Naive thymus-derived CD4-positive, alpha-beta T cell (primary cell): ENCODE measurements around the gene ST3GAL5. TPM values are rescaled to one million over a fixed set of nuclear protein-coding genes. Genes with fewer than 3 reads are reported as not detected.

Experiments
- ATAC-seq: fragments of 150-1000 bp; cut with Tn5 transposase; 2 replicates; pipeline ENCODE4 v1.10.0; 2021; ENCODE audit warnings: mild to moderate bottlenecking, moderate library complexity
- CTCF ChIA-PET: fragments of 350-600 bp; sonication (Branson Sonifier 250); formaldehyde crosslinking; loops from one replicate; lab custom pipeline; 2021; ENCODE audit warnings: antibody characterized with exemption; lab: Charles Lee
- POLR2A ChIA-PET: fragments of 350-600 bp; sonication (Branson Sonifier 250); formaldehyde crosslinking; loops from one replicate; lab custom pipeline; 2021; ENCODE audit warnings: antibody characterized with exemption, inconsistent platforms; lab: Charles Lee
- DNase-seq, 9 donors: peaks; one replicate each; pipeline versions ENCODE4 v3.0.0 to v3.0.0-alpha.2; 2020 to 2022; ENCODE audit warnings: mixed read lengths in 1 of 9
- H3K27ac ChIP-seq: one replicate; pipeline ENCODE4 v1.7.0; 2013; ENCODE audit warnings: mild to moderate bottlenecking, low read depth, low read length, moderate library complexity
- H3K27me3 ChIP-seq, 2 donors: one replicate each; pipeline ENCODE4 v1.7.0; 2013; ENCODE audit warnings: low read length in 2 of 2, mild to moderate bottlenecking in 2 of 2, moderate library complexity in 2 of 2; ENCODE audit not compliant: control insufficient read depth in 2 of 2, insufficient read depth in 2 of 2
- H3K36me3 ChIP-seq, 3 experiments: 1 replicate in 2 of 3; 2 replicates in 1 of 3; pipeline ENCODE4 v1.7.0; 2013; ENCODE audit warnings: low read length in 3 of 3, mild to moderate bottlenecking in 3 of 3, moderate library complexity in 1 of 3; ENCODE audit not compliant: insufficient read depth in 3 of 3, control insufficient read depth in 2 of 3
- H3K4me1 ChIP-seq, 2 donors: one replicate each; pipeline ENCODE4 v1.7.0; 2013; ENCODE audit warnings: low read length in 2 of 2, mild to moderate bottlenecking in 2 of 2, moderate library complexity in 1 of 2; ENCODE audit not compliant: control insufficient read depth in 2 of 2, insufficient read depth in 2 of 2
- H3K4me3 ChIP-seq: 2 replicates; pipeline ENCODE4 v1.7.0; 2013; ENCODE audit warnings: mild to moderate bottlenecking, low read length
- H3K9me3 ChIP-seq, 3 experiments: 1 replicate in 2 of 3; 2 replicates in 1 of 3; pipeline ENCODE4 v1.7.0; 2013; ENCODE audit warnings: low read length in 3 of 3; ENCODE audit not compliant: control insufficient read depth in 2 of 3
- H3K27ac Mint-ChIP-seq, 9 donors: one replicate each; pipeline ENCODE4 v1.8.0; 2020 to 2022; ENCODE audit warnings: mixed read lengths in 9 of 9, mild to moderate bottlenecking in 8 of 9, moderate library complexity in 5 of 9, inconsistent platforms in 2 of 9
- H3K27me3 Mint-ChIP-seq, 5 donors: one replicate each; pipeline ENCODE4 v1.8.0; 2021 to 2022; ENCODE audit warnings: mixed read lengths in 5 of 5, mild to moderate bottlenecking in 1 of 5
- H3K36me3 Mint-ChIP-seq, 5 donors: one replicate each; pipeline ENCODE4 v1.8.0; 2020 to 2022; ENCODE audit warnings: mixed read lengths in 5 of 5, mild to moderate bottlenecking in 3 of 5, inconsistent platforms in 1 of 5
- H3K4me1 Mint-ChIP-seq, 7 donors: one replicate each; pipeline ENCODE4 v1.8.0; 2020 to 2022; ENCODE audit warnings: mixed read lengths in 7 of 7, mild to moderate bottlenecking in 3 of 7, inconsistent platforms in 1 of 7
- H3K4me3 Mint-ChIP-seq, 10 donors: one replicate each; pipeline ENCODE4 v1.8.0; 2020 to 2022; ENCODE audit warnings: mild to moderate bottlenecking in 10 of 10, mixed read lengths in 10 of 10, moderate library complexity in 6 of 10, inconsistent platforms in 2 of 10
- H3K9me3 Mint-ChIP-seq, 11 donors: one replicate each; pipeline ENCODE4 v1.8.0; 2020 to 2022; ENCODE audit warnings: mixed read lengths in 11 of 11, mild to moderate bottlenecking in 4 of 11, inconsistent platforms in 1 of 11, moderate library complexity in 1 of 11
- intact Hi-C, 2 donors: fragments of 100-400 bp; cut with micrococcal nuclease; formaldehyde crosslinking; loops; one replicate each; pipeline ENCODE4 v1.15.1; 2023
- polyA plus RNA-seq, 2 donors: library from polyadenylated mRNA; unstranded; fragments of 300-500 nt; fragmentation: Illumina TruSeq; gene quantifications; one replicate each; pipeline ENCODE4 v1.2.3, GENCODE V29; 2021
- total RNA-seq, 6 experiments: library from RNA in 5 of 6; stranded (reverse) in 5 of 6; gene quantifications; 1 replicate in 5 of 6; 2 replicates in 1 of 6; pipeline ENCODE4 v1.2.3 and lab custom pipeline; 2021 to 2026

ST3GAL5 gene
- total and polyA plus RNA-seq, 7 experiments from 2014 or later: 15.0 to 53.6 (median 39.3) TPM

DNA sequence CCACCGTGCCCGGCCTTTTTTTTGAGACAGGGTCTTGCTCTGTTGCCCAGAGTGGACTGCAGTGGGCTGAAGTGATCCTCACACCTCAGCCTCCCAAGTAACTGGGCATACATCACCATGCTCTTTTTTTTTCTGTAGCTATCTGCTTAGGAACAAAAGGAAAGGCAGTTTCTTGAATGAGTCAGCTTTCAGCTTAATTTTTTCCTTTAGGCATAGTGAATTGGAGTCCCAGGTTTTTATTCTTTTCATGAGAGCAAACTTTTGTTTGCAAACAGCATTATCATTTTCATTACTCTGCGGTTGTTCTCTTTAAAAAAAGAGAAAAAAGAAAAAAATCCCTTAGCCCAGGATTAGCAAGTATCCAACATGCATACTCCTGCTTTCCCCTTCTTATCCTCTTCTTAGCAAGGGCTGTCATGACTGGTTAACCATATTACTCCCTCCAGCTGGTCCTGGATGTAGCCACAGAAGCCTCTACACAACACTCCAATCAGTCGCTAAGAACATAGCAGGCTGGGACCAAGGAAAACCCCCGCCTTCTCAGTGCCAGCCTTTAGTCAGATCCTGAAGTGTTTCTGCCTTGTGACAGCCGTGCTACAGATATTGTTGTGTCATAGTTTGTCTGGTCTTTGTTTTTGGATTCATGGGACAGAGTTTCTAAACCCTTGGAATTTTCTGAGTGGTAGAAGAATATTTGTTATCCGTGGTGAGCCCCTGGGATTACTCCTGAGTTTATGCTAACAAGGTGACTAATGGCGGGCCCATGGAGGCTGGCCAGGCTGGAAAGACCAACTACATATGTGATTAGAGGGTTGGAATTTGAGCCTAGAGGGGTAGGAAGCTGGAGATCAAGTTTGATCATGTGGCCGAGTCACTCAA lies 23.3 kb upstream of the ST3GAL5 start:
- intact Hi-C loops: no loop called here
- peak overlapping the region in 1 of 9 donors; percentile 49 for H3K27ac Mint-ChIP-seq
- ATAC-seq: no peak
- Histone ChIP-seq H3K4me1 (no peaks in the 10 kb centered on the region), H3K27me3 (no peaks in the 10 kb centered on the region), H3K36me3 (no peaks in the 10 kb centered on the region), H3K4me3 (no peak overlapping the region), H3K27ac (no peak overlapping the region), H3K9me3 (no peaks in the 10 kb centered on the region)
- no peaks in the 10 kb centered on the region for H3K27me3 Mint-ChIP-seq
- no peak for DNase-seq
- no peak overlapping the region for H3K4me3 Mint-ChIP-seq
- peaks cover 0 to 3% (median 0%) of the 10 kb centered on the region in 7 donors for H3K4me1 Mint-ChIP-seq
- peaks cover 0 to 10% (median 4%) of the 10 kb centered on the region in 5 donors for H3K36me3 Mint-ChIP-seq
- ChIA-PET CTCF (interaction anchor here (0.9 kb wide), 1 partner anchor 9 kb away, joined by 6 read pairs; no protein-coding TSS in a partner anchor), POLR2A (no interaction called here)
- no peaks in the 10 kb centered on the region for H3K9me3 Mint-ChIP-seq

DNA sequence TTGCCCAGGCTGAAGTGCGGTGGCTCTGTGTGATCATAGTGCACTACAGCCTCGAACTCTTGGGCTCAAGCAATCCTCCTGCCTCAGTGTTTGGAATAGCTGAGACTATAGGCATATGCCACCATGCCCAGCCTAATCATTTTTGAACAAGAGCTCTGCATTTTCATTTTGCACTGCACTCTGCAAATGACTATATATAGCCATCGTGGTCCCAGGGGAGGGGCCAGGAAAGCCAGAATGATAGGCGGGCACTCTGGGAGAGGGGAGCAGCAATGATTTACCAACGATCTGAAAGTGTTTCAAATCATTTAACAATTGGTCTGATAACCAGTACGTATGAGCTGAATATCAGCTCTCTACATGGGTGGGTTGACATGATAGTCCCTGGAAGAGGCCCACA lies 22.3 kb upstream of the ST3GAL5 start:
- ChIA-PET POLR2A (no interaction called here), CTCF (no interaction called here)
- Histone ChIP-seq H3K4me3 (no peak overlapping the region), H3K4me1 (no peaks in the 10 kb centered on the region), H3K9me3 (no peaks in the 10 kb centered on the region), H3K36me3 (no peaks in the 10 kb centered on the region), H3K27ac (no peak overlapping the region), H3K27me3 (no peaks in the 10 kb centered on the region)
- DNase-seq (no peak), ATAC-seq (no peak)
- Mint-ChIP-seq H3K4me3 (no peak overlapping the region), H3K4me1 (peaks cover 0 to 3% (median 0%) of the 10 kb centered on the region in 7 donors), H3K27ac (peak overlapping the region in 1 of 9 donors; percentile 18), H3K9me3 (no peaks in the 10 kb centered on the region), H3K36me3 (peaks cover 0 to 10% (median 3%) of the 10 kb centered on the region in 5 donors), H3K27me3 (peaks cover 0 to 3% (median 0%) of the 10 kb centered on the region in 5 donors)
- intact Hi-C loops: no loop called here

DNA sequence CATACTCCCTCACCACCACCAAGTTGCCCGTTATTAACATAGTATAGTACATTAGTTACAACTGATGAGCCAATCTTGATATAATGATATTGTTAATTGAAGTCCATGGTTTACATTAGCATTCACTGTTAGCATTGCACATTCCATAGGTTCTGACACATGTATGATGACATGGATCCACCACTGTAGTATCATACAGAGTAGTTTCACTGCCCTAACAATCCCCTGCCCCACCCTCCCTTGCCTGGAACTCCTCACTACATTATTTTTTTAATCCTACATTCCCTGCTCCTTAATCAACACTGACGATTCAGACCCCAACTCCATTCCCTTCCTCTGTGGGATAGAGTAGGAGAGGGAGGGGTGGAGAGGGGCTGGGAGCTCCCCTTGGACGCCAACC lies 20.2 kb upstream of the ST3GAL5 start:
- H3K9me3 Mint-ChIP-seq: no peaks in the 10 kb centered on the region
- H3K4me1 Mint-ChIP-seq: peaks cover 0 to 3% (median 0%) of the 10 kb centered on the region in 7 donors
- H3K27ac Mint-ChIP-seq: peak overlapping the region in 2 of 9 donors; percentile 3 to 62
- ChIA-PET CTCF (interaction anchor here (0.7 kb wide), 1 partner anchor 984 kb away, joined by 3 read pairs; no protein-coding TSS in a partner anchor), POLR2A (interaction anchor here (1.1 to 1.2 kb wide), 2 partner anchors 9 to 127 kb away, joined by 3 read pairs; no protein-coding TSS in a partner anchor)
- H3K27me3 ChIP-seq: no peaks in the 10 kb centered on the region
- H3K36me3 Mint-ChIP-seq: peaks cover 0 to 4% (median 0%) of the 10 kb centered on the region in 5 donors
- ATAC-seq (no peak), DNase-seq (no peak)
- intact Hi-C loops: no loop called here
- no peaks in the 10 kb centered on the region for H3K4me1 ChIP-seq
- H3K27me3 Mint-ChIP-seq: peaks cover 0 to 4% (median 0%) of the 10 kb centered on the region in 5 donors
- H3K4me3 Mint-ChIP-seq: no peak overlapping the region
- no peaks in the 10 kb centered on the region for H3K36me3 ChIP-seq
- H3K4me3 ChIP-seq: no peak overlapping the region
- H3K27ac ChIP-seq: no peak overlapping the region
- H3K9me3 ChIP-seq: no peaks in the 10 kb centered on the region

GRCh38 chr2:85908506-85908905 lies 19.7 kb upstream of the ST3GAL5 start:
- no peak for DNase-seq
- ChIA-PET CTCF (interaction anchor here (0.7 kb wide), 1 partner anchor 983 kb away, joined by 3 read pairs; no protein-coding TSS in a partner anchor), POLR2A (interaction anchor here (1.1 to 1.2 kb wide), 2 partner anchors 9 to 128 kb away, joined by 3 read pairs; no protein-coding TSS in a partner anchor)
- Histone ChIP-seq H3K36me3 (no peaks in the 10 kb centered on the region), H3K4me3 (no peak overlapping the region), H3K27ac (no peak overlapping the region), H3K9me3 (no peaks in the 10 kb centered on the region), H3K27me3 (no peaks in the 10 kb centered on the region), H3K4me1 (no peaks in the 10 kb centered on the region)
- Mint-ChIP-seq H3K4me3 (no peak overlapping the region), H3K4me1 (peaks cover 0 to 3% (median 0%) of the 10 kb centered on the region in 7 donors), H3K27ac (no peak overlapping the region), H3K27me3 (peaks cover 0 to 4% (median 0%) of the 10 kb centered on the region in 5 donors), H3K36me3 (peaks cover 0 to 4% (median 0%) of the 10 kb centered on the region in 5 donors), H3K9me3 (no peaks in the 10 kb centered on the region)
- intact Hi-C loops: no loop called here
- ATAC-seq: no peak

- ChIA-PET CTCF (no interaction called here), POLR2A (no interaction called here)
- Mint-ChIP-seq H3K4me3 (no peak overlapping the region), H3K27me3 (peaks cover 0 to 4% (median 0%) of the 10 kb centered on the region in 5 donors), H3K4me1 (peaks cover 0 to 3% (median 0%) of the 10 kb centered on the region in 7 donors), H3K9me3 (no peaks in the 10 kb centered on the region), H3K27ac (peak overlapping the region in 2 of 9 donors; percentile 32 to 40), H3K36me3 (peaks cover 0 to 4% (median 0%) of the 10 kb centered on the region in 5 donors)
- Histone ChIP-seq H3K27ac (no peak overlapping the region), H3K27me3 (no peaks in the 10 kb centered on the region), H3K9me3 (no peaks in the 10 kb centered on the region), H3K4me1 (no peaks in the 10 kb centered on the region), H3K36me3 (no peaks in the 10 kb centered on the region), H3K4me3 (no peak overlapping the region)
- no peak for DNase-seq
- intact Hi-C loops: no loop called here
- ATAC-seq: no peak
Observed at GRCh38 chr2:85907671-85908157, 18.9 kb upstream of the ST3GAL5 start.

DNA sequence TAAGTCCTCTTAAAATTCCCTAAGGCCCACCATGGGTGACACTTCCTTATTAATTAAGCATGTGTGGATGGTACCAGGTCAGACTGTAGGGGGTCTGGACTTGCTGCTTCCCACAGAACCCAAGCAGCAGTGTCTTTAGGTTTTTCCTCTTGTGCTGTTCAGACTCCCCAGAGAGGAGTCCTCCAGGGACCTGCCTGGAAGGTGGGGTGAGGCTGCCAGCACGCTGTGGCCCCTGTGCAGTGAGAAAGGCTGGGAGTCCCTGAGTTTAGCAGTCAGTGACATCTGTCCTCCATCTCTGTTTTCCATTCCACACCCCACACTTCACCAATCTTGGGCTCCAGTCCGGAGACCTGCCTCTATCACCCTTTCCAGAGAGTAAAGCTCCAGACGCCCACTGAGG lies 18.0 kb upstream of the ST3GAL5 start:
- no peaks in the 10 kb centered on the region for H3K9me3 ChIP-seq
- no peak overlapping the region for H3K27ac ChIP-seq
- H3K27me3 Mint-ChIP-seq: peaks cover 0 to 4% (median 0%) of the 10 kb centered on the region in 5 donors
- no peak overlapping the region for H3K27ac Mint-ChIP-seq
- no peaks in the 10 kb centered on the region for H3K27me3 ChIP-seq
- no peak overlapping the region for H3K4me3 Mint-ChIP-seq
- H3K36me3 Mint-ChIP-seq: peaks cover 0 to 4% (median 2%) of the 10 kb centered on the region in 5 donors
- ChIA-PET POLR2A (no interaction called here), CTCF (no interaction called here)
- no peak overlapping the region for H3K4me3 ChIP-seq
- DNase-seq: no peak
- H3K4me1 ChIP-seq: no peaks in the 10 kb centered on the region
- intact Hi-C loops: no loop called here
- no peak for ATAC-seq
- H3K4me1 Mint-ChIP-seq: peaks cover 2 to 11% (median 4%) of the 10 kb centered on the region in 7 donors
- no peaks in the 10 kb centered on the region for H3K36me3 ChIP-seq
- H3K9me3 Mint-ChIP-seq: no peaks in the 10 kb centered on the region
